D341Med (cell line): ENCODE data around the gene AKAP6.

Experiments used
- DNase-seq: peaks from one replicate; pipeline ENCODE4 v3.0.0; 2012; ENCODE audit warnings: low spot score

AKAP6 gene

DNA sequence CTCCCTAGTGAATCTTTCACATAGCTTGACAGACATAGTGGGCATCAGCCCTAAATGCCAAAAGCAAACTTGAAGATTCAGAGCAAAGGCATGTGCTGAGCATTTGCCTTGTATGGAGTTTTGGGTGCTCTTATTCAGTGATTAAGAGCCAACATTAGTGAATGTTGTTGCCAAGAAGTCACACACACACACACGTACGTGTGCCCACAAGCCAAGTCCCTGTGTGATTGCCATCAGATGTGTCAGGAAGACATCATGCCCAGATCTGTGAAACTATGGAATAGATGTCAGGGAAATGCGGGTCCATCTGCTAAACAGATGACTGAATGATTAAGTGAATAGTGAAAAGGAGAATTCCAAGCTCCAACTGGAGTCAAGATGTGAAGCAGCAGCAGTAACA is 149.0 kb downstream of the AKAP6 start:
- DNase-seq = no peak

DNA sequence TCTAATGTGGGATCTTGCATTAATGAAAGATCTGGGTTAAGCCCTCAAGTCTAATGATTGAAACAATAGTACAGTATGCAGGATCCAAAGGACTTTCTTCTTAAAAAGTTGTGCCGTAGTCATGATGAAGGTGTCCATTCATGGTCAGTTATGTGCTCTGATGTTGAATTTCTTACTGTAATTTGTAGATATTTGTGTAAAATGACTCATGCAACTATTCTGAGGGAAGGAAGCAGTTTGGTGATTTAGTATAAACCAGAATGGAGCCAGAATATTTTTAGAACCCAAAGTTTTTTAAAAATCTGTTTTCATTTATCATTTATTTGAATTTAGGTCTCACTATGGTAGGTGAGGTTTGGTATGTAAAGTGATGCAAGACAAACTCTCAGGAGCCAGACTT is 151.2 kb downstream of the AKAP6 start:
- no peak for DNase-seq

DNA sequence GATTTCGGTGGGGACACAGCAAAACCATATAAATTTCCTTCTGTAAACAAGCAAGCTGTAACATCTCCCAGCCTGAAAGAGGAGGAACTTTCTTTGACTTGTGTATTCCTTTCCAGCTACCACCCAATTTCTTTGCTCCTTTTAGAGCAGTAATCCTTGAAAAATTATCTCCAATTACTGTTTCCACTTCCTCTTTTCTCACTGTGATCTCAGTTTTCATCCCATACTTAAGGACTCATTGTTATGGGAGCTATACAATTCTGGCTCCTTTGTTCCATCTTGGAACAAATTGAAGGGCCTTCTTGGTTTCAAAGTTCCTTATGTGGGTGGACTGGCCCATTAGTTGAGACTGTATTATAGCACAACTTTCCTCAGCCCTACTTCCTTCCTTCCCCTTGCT is 152.6 kb downstream of the AKAP6 start:
- DNase-seq = no peak

DNA sequence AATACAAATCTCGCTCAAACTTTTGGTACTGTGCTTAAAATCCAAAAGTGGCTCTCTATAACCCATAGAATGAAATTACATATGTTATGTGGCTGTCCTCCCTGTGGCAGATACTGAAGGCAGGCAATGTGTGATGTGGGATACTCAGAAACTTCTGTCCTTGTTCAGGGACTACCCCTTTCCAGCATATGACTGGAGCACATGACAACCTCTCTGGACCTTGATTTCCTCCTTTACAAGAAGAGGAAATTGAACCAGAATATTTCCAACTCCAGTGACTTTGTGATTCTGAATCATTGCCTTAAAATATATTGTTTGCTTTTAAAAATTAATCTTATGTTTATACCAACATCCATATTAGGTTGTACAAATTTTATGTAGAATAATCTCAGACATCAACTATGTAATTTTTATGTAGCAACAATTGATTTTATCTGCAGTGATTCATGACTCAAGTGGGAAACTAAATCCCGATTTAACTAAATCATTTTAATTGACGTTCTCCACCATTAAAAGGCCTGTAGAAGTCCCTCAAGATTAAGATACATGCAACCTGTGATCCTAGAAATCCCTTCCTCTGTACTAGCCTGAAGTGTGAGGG is 162.4 kb downstream of the AKAP6 start:
- DNase-seq = no peak

DNA sequence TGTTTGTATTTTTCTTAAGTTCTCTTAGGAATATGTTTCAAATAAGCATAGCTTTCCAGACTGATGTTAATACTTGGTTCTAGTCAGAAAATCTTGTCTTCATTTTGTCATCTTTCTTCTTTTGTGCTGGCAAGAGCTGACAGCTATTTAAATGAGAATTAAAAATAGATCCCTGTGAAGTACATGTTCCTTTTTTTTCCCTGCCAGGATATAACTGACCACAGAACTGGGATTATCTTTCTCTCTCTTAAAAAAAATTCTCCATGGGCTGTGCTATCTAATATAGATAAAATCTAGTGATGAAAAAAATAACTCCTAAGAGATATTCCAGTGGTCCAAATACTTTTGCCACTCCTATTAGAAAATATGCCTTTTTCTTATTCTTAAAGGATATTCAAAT is 163.4 kb downstream of the AKAP6 start:
- no peak for DNase-seq

DNA sequence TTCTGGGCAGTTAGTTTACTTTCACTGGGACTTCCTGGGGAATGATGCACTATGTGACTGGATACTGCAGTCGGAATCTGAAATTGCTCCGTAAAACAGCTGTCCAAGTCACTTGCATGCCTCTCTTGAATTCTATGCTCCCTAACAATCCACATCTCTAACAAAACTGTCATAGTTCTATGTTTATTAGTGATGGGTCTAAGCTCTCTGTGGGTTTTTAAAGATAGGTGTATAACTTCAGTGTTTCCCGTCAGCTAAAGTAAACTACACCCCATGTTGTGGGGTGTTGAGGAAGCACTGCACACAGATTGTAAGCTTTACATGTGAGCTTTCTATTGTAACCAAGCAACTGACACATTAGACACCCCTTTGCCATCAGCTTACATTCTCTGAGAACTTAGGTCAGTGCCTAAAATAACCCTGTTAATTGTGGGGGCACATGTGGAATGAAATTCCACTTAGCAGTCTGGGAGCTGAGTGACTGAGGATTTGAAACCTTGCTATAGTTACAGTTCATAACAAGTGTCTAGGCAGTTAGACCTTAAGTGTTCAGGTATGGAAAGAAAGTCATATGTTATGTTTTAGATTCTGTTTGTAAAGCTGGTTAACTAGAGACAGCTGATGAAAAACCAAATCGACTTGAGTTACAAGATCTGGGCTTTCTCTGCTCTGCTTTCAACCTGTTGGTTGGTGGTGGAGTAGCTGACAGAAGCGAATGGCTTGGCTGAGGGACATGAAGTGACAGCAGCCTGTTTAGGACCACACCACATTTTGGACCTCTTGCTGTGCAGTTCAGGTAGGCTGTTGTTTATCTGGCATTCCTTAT is 165.7 kb downstream of the AKAP6 start:
- no peak for DNase-seq

DNA sequence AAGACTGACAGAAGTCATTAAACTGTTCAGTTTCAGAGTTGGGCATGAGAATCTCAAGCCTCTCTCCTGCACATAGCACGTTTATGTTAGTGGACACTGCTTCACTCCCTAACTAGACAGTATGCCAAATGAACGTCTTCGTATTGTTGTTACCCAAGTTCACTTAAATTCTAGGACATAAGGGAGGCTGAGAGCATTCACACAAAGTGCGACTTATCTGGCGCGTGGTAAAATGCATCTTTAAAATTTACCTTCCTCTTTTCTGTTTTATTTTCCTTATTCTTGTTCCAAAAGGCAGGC is 166.3 kb downstream of the AKAP6 start:
- DNase-seq = no peak

DNA sequence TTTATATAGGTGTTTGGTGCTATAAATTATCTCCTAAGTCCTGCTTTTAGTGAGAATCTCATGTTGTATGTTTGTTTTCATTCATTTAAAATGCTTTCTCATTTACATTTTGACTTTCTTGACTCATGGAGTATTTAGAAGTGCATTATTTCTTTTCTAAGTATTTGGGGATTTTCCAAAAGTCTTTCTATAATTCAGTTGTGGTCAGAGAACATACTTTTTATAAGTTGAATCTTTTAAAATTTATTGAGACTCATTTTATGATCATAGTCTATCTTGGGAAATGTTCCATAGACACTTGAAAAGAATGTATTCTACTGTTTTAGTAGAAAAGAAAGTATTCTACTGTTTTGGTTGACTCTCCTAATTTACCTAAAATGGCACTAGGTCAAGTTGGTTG is 168.2 kb downstream of the AKAP6 start:
- no peak for DNase-seq

DNA sequence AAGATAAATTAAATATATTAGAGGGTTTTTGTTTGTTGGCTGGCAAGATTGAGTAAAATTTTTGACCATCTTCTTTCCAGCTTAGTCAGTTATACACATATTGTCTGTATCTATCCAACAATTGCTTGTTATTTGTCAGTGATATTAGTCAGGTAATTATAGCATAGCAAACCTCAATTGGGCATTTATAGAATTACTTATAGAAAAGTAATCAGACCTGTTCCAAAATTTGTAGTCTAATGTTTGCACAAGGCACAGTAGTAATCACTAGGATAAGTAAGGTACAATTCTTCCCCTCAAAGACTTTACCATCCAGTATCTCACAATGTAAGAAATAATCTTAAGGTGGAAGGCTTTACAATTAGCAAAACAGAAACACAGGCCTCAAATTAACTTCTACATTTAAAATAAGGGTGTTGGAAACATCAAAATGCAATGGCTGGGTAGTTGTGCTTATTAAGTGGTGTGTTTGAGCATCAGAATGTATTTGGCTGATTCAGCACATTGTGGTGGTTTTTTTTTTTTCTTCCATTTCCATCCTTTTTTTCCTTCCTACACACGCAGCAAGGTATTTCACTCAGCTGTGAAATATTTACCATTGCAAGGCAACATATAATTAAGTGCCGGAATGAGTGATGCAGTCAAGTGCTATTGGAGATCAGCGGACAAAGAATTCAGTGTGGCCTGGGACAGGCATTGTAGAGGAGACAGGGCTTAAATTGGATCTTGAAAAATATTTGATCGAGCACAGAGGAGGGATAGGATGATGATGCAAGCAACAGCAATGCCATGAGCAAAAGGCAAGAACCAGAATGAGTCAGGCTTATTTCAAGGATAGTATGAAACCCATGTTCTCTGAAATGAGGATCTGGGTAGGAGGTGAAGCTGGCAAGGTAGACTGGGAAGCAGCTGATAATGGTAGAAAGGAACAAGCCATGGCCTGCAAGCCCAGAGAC is 178.2 kb downstream of the AKAP6 start:
- DNase-seq = no peak

DNA sequence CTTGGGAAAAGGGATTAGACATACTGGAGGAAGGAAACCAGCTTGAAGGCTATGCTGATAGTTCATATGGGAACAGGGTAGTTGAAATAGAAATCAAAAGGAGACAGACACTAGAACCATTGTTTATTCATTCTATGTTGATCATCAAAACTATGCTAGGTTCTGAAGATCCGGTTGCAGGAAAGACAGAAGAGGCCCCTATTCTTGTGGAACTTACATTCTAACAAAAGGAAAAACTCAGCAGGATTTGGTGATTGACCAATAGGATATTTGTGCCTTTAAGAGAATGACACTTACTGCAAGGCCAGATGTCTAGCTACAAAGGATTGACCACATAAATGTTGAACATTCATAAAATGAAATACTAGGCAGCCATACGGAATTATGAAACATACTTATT is 179.2 kb downstream of the AKAP6 start:
- no peak for DNase-seq

DNA sequence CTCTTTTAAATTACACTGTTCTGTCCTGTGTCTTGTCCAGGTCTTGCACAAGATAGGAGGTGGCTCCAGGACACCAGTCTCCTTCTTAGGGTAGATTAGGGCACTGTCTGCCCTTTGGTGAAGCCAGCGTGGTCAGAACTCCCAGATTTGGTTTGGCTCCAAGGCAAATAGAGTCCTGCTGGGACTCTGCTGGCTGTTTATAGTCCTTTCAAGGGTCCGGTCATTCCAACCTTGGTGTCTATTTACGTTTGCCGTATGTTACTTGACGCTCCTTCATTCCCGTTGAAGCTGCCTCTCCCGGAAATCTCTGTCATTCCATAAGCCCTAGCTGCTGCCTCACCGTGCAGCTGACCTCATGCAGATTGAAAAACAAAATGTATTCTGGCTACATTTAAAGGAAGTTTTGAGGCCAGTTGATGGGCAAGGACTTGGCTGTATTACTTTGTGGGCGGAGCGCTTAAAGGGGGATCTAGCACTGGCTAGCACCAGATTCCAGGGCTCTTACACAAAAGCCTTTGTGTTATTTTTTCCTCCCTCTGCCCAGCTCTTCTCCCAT is 180.6 kb downstream of the AKAP6 start:
- DNase-seq = no peak

DNA sequence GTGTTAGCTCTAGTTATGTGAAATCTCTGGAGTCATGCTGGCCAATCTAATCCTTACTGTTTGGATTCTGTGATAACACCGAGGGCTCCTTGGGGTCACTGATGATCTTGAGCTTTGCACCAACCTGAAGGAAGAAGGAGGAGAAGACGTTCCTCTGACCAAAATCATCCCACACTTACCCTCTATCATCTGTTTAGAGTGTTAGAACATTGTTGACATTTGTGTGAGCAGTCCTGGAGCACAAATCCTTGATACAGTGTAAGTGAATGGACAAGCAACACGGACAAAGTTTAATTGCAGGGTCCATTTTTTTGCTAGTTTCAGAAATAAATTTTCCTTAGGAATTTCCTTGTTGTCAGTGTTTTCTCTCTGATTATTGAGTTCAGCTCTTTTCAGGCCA is 181.7 kb downstream of the AKAP6 start:
- no peak for DNase-seq

DNA sequence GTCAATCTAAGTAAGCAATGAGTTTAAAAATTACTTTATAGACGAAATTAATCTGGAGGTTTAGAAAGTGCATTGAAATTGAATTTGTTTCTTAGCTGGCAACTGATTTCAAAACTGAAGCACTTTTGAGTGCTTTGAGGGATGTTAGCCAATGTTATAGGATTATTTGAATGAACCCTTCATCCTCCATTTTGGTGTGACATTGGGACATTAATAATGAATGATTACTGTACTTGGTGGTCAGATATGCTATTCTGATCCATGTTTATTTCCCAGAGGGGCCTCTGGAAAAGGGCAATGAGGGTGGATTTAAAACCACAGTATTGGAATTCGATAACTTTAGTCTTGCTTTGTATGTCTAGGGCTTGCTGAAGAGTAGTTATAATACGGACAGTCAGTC is 183.2 kb downstream of the AKAP6 start:
- DNase-seq = no peak

DNA sequence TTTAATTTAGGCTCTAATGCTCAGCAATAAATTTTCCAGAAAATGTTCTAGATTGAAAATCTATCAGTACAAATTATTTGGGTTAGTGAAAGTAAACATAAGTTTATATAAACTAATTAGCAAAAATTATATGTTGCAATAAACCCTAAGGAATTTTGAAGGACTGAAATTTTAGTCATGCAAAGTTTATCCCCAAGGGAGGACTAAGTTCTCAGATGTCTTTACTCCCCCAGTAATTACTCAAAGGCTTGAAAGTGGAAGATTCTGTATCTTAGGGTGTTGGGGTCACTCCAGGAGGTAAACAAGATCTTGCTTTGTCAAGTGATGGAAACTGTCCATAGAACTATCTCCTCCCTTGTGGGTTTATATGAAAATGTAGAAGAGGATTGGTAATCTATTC is 183.7 kb downstream of the AKAP6 start:
- no peak for DNase-seq

DNA sequence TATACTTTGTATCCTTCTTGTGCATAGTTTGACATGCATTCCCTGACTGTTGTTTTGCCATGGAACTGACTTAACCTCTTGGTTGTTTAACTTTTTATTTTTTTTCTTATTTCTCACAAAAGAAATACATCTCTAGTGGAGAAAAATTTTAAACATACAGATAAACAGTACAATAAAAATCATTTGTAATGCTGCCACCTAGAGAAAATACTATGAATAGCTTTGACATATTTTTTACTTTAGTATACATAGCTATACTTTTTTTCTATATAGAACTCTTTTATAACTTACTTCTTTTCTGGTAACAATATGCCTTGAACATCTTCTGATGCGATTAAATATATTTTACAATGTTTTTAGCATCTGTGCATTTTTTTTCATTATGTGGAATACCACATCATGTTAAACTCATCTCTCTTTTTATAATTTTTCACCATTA is 184.5 kb downstream of the AKAP6 start:
- no peak for DNase-seq

DNA sequence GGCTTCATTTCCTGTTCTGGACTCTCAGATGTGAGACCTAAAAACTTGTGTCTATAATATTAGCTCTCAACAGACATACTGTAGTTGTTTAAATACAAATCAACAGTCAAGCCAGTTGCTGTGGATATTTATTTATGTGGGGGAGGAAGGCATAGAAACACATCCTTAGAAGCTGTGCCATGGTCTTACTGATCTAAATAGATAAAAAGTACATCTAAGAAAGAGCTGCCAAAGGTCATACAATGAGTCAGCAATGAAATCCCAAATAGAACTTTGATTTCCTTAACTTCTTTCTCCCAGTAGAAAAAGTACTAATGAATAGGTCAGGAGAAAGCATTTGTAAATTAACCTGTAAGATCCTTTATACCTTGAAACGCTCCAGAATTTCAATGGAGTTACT is 185.1 kb downstream of the AKAP6 start:
- no peak for DNase-seq

DNA sequence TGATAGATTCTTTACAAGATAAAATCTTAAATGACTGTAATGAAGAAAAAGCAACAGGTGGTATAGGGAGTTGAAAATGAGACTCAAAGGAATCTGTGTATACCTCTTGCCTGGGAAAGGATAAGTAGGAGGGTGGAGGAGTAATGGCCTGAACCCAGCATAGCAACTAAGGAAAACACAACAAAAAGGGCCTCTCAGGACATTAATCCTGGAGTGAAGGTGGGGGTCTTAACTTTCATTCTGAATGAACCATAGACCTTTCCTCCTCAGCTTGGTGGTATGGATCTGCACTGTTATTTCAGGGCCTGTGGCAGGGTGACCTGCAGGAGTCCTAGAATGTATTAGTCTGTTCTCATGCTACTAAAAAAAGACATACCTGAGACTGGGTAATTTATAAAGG is 185.6 kb downstream of the AKAP6 start:
- no peak for DNase-seq

DNA sequence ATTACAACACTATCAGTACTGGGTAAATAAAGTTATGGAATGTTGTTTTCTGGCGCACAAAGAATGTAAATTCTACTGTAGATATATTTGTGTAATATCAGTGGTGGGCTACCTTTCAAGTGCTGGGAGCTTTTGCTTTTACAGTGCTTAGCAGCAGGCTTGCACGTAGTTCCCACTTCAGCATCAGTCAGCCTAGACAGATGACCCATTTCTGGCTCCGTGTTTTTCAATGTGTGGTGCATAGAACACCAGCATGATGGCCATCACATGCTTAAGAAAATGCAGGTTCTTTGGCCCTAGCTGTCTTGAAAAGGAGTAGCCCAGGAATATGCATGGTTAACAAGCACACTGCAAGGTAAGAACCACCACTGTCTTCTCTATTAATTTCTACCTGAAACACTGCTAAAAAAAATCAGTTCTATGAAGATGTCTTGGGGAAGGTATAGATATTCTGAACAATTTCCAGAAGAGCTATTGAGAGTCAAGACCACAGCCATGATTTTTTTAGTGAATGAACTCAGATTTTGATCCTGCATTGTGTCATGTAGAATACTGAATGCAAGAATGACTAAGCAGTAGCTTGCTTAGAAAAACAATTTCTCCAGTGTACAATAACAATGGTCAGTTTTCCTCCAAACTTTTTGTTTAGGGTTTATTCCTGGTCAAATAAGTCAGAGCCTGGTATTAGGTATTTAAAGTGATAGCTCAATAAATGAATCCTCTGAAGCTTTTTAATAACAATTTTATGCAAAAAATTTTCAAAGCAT is 195.7 kb downstream of the AKAP6 start:
- DNase-seq = no peak

DNA sequence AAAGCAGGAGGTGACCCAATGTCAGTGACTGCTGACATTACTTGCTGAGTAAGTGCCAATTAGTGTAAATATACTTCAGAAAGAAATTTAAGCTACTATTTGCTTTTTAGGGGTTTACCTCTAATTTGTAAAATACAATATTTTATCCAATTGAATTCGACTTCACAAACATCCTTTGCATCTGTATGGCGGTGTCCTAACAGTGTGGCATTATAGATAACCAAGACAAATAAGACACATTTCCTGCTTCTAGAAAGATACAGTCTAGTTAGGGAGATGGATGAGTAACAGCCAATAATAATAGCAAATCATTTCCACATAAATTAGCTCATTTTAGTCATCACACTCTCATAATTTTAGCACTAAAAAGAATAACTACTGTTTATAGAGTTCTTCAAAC is 196.5 kb downstream of the AKAP6 start:
- no peak for DNase-seq

DNA sequence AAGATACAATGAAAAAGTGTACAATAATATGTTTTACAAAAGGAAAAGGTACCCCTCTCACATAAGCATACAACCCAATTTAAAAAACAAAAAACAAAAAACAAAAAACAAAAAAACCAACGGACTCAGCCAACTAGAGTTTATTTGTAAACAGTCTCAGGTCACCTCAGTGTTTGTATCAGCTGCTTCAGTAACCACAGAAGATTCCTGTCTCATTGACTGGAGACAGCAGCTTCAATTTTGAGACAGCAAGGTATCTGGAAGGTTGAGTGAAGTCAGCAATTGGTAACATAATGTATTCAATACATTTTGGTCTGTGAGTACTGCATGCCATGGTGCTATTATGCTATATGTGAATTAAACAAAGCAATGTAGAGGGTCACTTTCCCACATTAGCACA is 201.7 kb downstream of the AKAP6 start:
- DNase-seq = no peak

DNA sequence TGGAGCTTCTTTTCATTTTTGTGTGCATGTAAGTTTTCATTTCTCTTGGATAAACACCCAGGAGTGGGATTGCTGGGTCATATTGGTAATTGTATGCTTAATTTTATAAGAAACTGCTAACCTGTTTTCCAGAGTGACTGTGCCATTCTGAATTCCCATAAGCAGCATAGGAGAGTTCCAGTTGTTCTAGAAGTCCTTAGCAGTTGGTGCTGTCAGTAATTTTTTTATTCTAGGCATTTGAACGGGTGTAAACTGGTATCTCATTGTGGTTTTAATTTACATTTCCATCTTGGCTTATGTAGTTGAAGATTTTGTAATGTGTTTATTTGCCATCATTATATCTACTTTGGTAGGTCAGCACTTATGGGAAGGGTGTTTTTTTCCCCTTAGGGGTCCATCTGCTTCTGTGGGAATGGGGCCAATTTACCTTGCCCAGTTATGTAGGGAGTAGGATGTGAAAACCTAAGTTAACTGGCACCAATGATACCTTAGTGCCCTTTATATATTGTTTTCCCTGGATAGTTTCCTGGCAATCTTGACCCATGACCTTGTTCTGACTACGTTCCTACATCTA is 202.9 kb downstream of the AKAP6 start:
- DNase-seq = no peak

DNA sequence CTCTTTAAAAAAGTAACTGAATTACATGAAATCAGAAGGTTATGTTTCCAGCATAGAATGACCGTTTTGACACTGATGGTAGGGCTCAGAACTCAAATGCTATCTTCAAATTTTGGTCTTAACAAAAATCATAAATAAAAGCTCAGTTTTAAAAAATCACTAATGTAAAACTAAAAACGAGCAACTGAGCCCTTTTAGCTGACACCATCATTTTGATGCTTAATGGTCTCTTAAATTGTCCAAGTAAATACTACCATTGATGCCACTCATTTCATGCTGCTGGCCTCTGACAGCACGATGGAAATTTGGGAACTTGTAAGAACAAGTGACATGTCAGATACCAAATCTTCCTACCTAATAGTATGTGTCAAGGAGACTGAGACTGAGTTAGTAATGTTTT is 205.0 kb downstream of the AKAP6 start:
- no peak for DNase-seq
